IMR-90 (cell line): Measurements from ENCODE around the gene EPB41L3. TPM values are rescaled to one million over a fixed set of nuclear protein-coding genes. Genes with fewer than 3 reads are reported as not detected.

ENCODE experiments used
- ATAC-seq: fragments of 200-7000 bp; cut with Tn5 transposase; 2 replicates; pipeline ENCODE4 v1.9.1; 2020; ENCODE audit warnings: low read depth, mild to moderate bottlenecking, moderate library complexity
- BruUV-seq: library from RNA; stranded (reverse); fragments of 400-500 nt; replicated peaks from 2 replicates; lab custom pipeline; 2021; lab: Mats Ljungman, UMichigan
- CTCF ChIA-PET: fragments of 300-600 bp; formaldehyde crosslinking; extraction: SDS; loops from one replicate; lab custom pipeline; 2021; ENCODE audit warnings: antibody characterized with exemption; lab: Yijun Ruan, JAX
- POLR2A ChIA-PET: fragments of 300-600 bp; sonication (Branson Sonifier 250); formaldehyde crosslinking; loops from one replicate; lab custom pipeline; 2022; ENCODE audit warnings: antibody characterized with exemption; ENCODE audit not compliant: unreplicated experiment; lab: Charles Lee
- DNase-seq: peaks from one replicate; pipeline ENCODE4 v3.0.0; 2013
- H2AFZ ChIP-seq: replicated peaks from 2 replicates; pipeline ENCODE3; 2013; ENCODE audit warnings: low read length, mild to moderate bottlenecking; ENCODE audit not compliant: poor library complexity
- H2AK5ac ChIP-seq: 2 replicates; pipeline ENCODE4 v1.6.1; 2013; ENCODE audit warnings: low read depth, low read length, inconsistent platforms
- H2AK9ac ChIP-seq: replicated peaks from 2 replicates; pipeline ENCODE3; 2013; ENCODE audit warnings: mild to moderate bottlenecking, low read depth, low read length, moderate library complexity; ENCODE audit not compliant: poor library complexity
- H2BK120ac ChIP-seq: 2 replicates; pipeline ENCODE4 v1.6.1; 2013; ENCODE audit warnings: low read depth, low read length, inconsistent platforms
- H2BK15ac ChIP-seq: 3 replicates; pipeline ENCODE4 v1.6.1; 2013; ENCODE audit warnings: low read depth, low read length, inconsistent platforms
- H2BK20ac ChIP-seq: 2 replicates; pipeline ENCODE4 v1.6.1; 2013; ENCODE audit warnings: low read depth, mild to moderate bottlenecking, inconsistent platforms, low read length, moderate library complexity
- H2BK5ac ChIP-seq: 2 replicates; pipeline ENCODE4 v1.6.1; 2013; ENCODE audit warnings: mild to moderate bottlenecking, low read depth, low read length, inconsistent platforms; ENCODE audit not compliant: poor library complexity, severe bottlenecking
- H3K14ac ChIP-seq: replicated peaks from 2 replicates; pipeline ENCODE4 v1.6.1; 2013; ENCODE audit warnings: low read depth, low read length, inconsistent platforms
- H3K18ac ChIP-seq: 2 replicates; pipeline ENCODE4 v1.6.1; 2013; ENCODE audit warnings: low read depth, low read length, control low read depth
- H3K23ac ChIP-seq: 2 replicates; pipeline ENCODE4 v1.6.1; 2013; ENCODE audit warnings: low read depth, low read length, inconsistent platforms
- H3K27ac ChIP-seq: 2 replicates; pipeline ENCODE4 v1.5.1; 2013; ENCODE audit warnings: mild to moderate bottlenecking, control low read depth, low read length; ENCODE audit not compliant: insufficient read depth
- H3K27me3 ChIP-seq: 2 replicates; pipeline ENCODE4 v1.6.1; 2013; ENCODE audit warnings: low read length; ENCODE audit not compliant: control insufficient read depth, insufficient read depth
- H3K36me3 ChIP-seq: 2 replicates; pipeline ENCODE4 v1.6.1; 2013; ENCODE audit warnings: low read length, mixed read lengths; ENCODE audit not compliant: control insufficient read depth, insufficient read depth
- H3K4ac ChIP-seq: 2 replicates; pipeline ENCODE4 v1.6.1; 2013; ENCODE audit warnings: low read depth, low read length, inconsistent platforms
- H3K4me1 ChIP-seq: 2 replicates; pipeline ENCODE4 v1.6.1; 2013; ENCODE audit warnings: low read length, mixed read lengths; ENCODE audit not compliant: control insufficient read depth, insufficient read depth
- H3K4me2 ChIP-seq: 2 replicates; pipeline ENCODE4 v1.6.1; 2013; ENCODE audit warnings: low read depth, mild to moderate bottlenecking, control low read depth, low read length, moderate library complexity
- H3K4me3 ChIP-seq: 2 replicates; pipeline ENCODE4 v1.5.1; 2013; ENCODE audit warnings: low read depth, mild to moderate bottlenecking, control low read depth, low read length, moderate library complexity; ENCODE audit not compliant: insufficient read depth
- H3K56ac ChIP-seq: 2 replicates; pipeline ENCODE4 v1.6.1; 2013; ENCODE audit warnings: low read length, inconsistent platforms; ENCODE audit not compliant: insufficient read depth; ENCODE audit errors: extremely low read depth
- H3K79me1 ChIP-seq, 2 experiments: 2 replicates each; pipeline ENCODE4 v1.6.1; 2013; ENCODE audit warnings: low read length in 2 of 2, inconsistent platforms in 1 of 2, low read depth in 1 of 2
- H3K9ac ChIP-seq: 2 replicates; pipeline ENCODE4 v1.6.1; 2013; ENCODE audit warnings: low read depth, low read length, control low read depth
- H3K9me1 ChIP-seq: 2 replicates; pipeline ENCODE4 v1.6.1; 2013; ENCODE audit warnings: low read length, inconsistent platforms; ENCODE audit not compliant: insufficient read depth
- H3K9me3 ChIP-seq: 2 replicates; pipeline ENCODE4 v1.6.1; 2013; ENCODE audit warnings: low read length; ENCODE audit not compliant: control insufficient read depth, insufficient read depth
- H4K20me1 ChIP-seq: 2 replicates; pipeline ENCODE4 v1.6.1; 2013; ENCODE audit warnings: low read length, inconsistent platforms; ENCODE audit not compliant: insufficient read depth
- H4K5ac ChIP-seq: 2 replicates; pipeline ENCODE4 v1.6.1; 2013; ENCODE audit warnings: mild to moderate bottlenecking, low read depth, low read length, control low read depth
- H4K8ac ChIP-seq, 2 experiments: 2 replicates each; pipeline ENCODE4 v1.6.1; 2013; ENCODE audit warnings: low read depth in 2 of 2, low read length in 2 of 2, control low read depth in 1 of 2, inconsistent platforms in 1 of 2
- H4K91ac ChIP-seq: 2 replicates; pipeline ENCODE4 v1.6.1; 2013; ENCODE audit warnings: low read depth, low read length, inconsistent platforms; ENCODE audit not compliant: insufficient read depth
- BHLHE40 ChIP-seq: fragments of 150-350 bp; IDR thresholded peaks from 2 replicates; pipeline ENCODE4 v1.6.1; 2016; ENCODE audit warnings: mild to moderate bottlenecking, low read depth, low read length
- CEBPB ChIP-seq: IDR thresholded peaks from 2 replicates; pipeline ENCODE4 v1.6.1; 2012; ENCODE audit warnings: low read depth, low read length, improper control_type of control experiment
- CHD1 ChIP-seq: IDR thresholded peaks from 2 replicates; pipeline ENCODE4 v1.6.1; 2012; ENCODE audit warnings: low read depth, low read length, improper control_type of control experiment
- CTCF ChIP-seq: conservative IDR thresholded peaks from 2 replicates; pipeline ENCODE4 v1.5.1; 2012; ENCODE audit warnings: mild to moderate bottlenecking, low read depth, low read length, improper control_type of control experiment
- ELK1 ChIP-seq: fragments of 150-350 bp; IDR thresholded peaks from 2 replicates; pipeline ENCODE4 v1.6.1; 2016; ENCODE audit warnings: low read depth, mild to moderate bottlenecking, low read length, moderate library complexity, borderline replicate concordance
- FOS ChIP-seq: fragments of 150-350 bp; IDR thresholded peaks from 2 replicates; pipeline ENCODE4 v1.6.1; 2016; ENCODE audit warnings: low read depth, low read length
- MAFK ChIP-seq: IDR thresholded peaks from 2 replicates; pipeline ENCODE4 v1.6.1; 2012; ENCODE audit warnings: low read depth, low read length, improper control_type of control experiment
- MAZ ChIP-seq: IDR thresholded peaks from 2 replicates; pipeline ENCODE4 v1.6.1; 2012; ENCODE audit warnings: low read depth, mild to moderate bottlenecking, low read length, improper control_type of control experiment, moderate library complexity, borderline replicate concordance
- MXI1 ChIP-seq: IDR thresholded peaks from 2 replicates; pipeline ENCODE4 v1.6.1; 2012; ENCODE audit warnings: low read depth, mild to moderate bottlenecking, low read length, moderate library complexity, borderline replicate concordance
- NFE2L2 ChIP-seq: fragments of 150-350 bp; IDR thresholded peaks from 2 replicates; pipeline ENCODE4 v1.6.1; 2016; ENCODE audit warnings: low read depth, mild to moderate bottlenecking, low read length
- POLR2A ChIP-seq: IDR thresholded peaks from 2 replicates; pipeline ENCODE4 v1.6.1; 2012; ENCODE audit warnings: mild to moderate bottlenecking, low read depth, low read length
- RFX5 ChIP-seq: IDR thresholded peaks from 2 replicates; pipeline ENCODE4 v1.8.0; 2012; ENCODE audit warnings: low read depth, mild to moderate bottlenecking, low read length, moderate library complexity
- SMC3 ChIP-seq: fragments of 150-350 bp; IDR thresholded peaks from 2 replicates; pipeline ENCODE4 v1.6.1; 2016; ENCODE audit warnings: low read depth, mild to moderate bottlenecking, antibody characterized with exemption, low read length, moderate library complexity
- USF2 ChIP-seq: fragments of 150-350 bp; IDR thresholded peaks from 2 replicates; pipeline ENCODE4 v1.6.1; 2017; ENCODE audit warnings: mild to moderate bottlenecking, antibody characterized with exemption, low read length, low read depth
- WGBS, 2 experiments: methylation state at CpG; one replicate each; pipeline versions ENCODE4 v1.1.5 to v1.1.7; 2013; ENCODE audit warnings: missing lambda C conversion rate in 2 of 2; ENCODE audit not compliant: insufficient read length in 1 of 2; ENCODE audit errors: extremely low coverage in 2 of 2; 5-methylcytosine and 5-hydroxymethylcytosine counted together
- dilution Hi-C: fragments of 300-500 bp; cut with HindIII; formaldehyde crosslinking; loops from one replicate; pipeline ENCODE4 v1.14.3; 2018; ENCODE audit warnings: low sequenced_read_pairs; ENCODE audit not compliant: unreplicated experiment
- in situ Hi-C: fragments of 300-500 bp; cut with MboI; formaldehyde crosslinking; loops from 3 replicates; pipeline ENCODE4 v1.14.3; 2019; ENCODE audit warnings: low sequenced_read_pairs, inconsistent platforms, mixed read lengths
- intact Hi-C: fragments of 100-400 bp; cut with micrococcal nuclease; formaldehyde crosslinking; loops from 2 replicates; pipeline ENCODE4 v1.10.0; 2022
- polyA plus RNA-seq, 3 experiments: library from polyadenylated mRNA; depleted of rRNA; stranded (reverse); fragments of >200 nt; gene quantifications; 2 replicates each; pipeline ENCODE4 v1.2.3, GENCODE V29; 2012; ENCODE audit warnings: low replicate concordance in 1 of 3
- total RNA-seq: library from RNA; depleted of rRNA; stranded (reverse); fragments of >200 nt; gene quantifications from 2 replicates; pipeline ENCODE4 v1.2.3, GENCODE V29; 2012

EPB41L3 gene
- total and polyA plus RNA-seq, 2 of the 4 experiments (the other 2 are of a cell fraction) = 36.6 to 70.3 TPM

- Histone ChIP-seq H3K79me1 (peaks cover 0 to 5% of the 10 kb centered on the region in 2 experiments; a peak in 2 of 4 replicates), H2AK5ac (no peak overlapping the region), H2BK5ac (peak overlapping the region; percentile 50), H3K36me3 (no peaks in the 10 kb centered on the region), H3K9ac (peak overlapping the region; percentile 50), H3K27me3 (no peaks in the 10 kb centered on the region; the same call in 1 of the 2 replicates), H4K5ac (no peak overlapping the region), H3K4me2 (peak overlapping the region; percentile 83), H4K8ac (peak overlapping the region in 1 of 2 experiments; percentile 42; a peak in 1 of 4 replicates), H2AFZ (peak overlapping the region; percentile 95), H3K56ac (no peak overlapping the region), H3K23ac (peak overlapping the region; percentile 49; the same call in 1 of the 2 replicates), H2AK9ac (peak overlapping the region; percentile 37), H2BK120ac (no peak overlapping the region), H3K9me1 (peaks cover 3% of the 10 kb centered on the region; the same call in 1 of the 2 replicates), H3K27ac (peak overlapping the region; percentile 27; the same call in 1 of the 2 replicates), H3K18ac (peak overlapping the region; percentile 28; the same call in 1 of the 2 replicates), H4K20me1 (0 out of 2 replicates have a peak, but pooled peaks cover under 1% of the 10 kb centered on the region), H2BK20ac (no peak overlapping the region), H3K4me1 (no peaks in the 10 kb centered on the region), H2BK15ac (no peak overlapping the region), H3K4me3 (peak overlapping the region; percentile 98), H3K9me3 (no peaks in the 10 kb centered on the region), H3K4ac (no peak overlapping the region), H3K14ac (no peak overlapping the region), H4K91ac (no peak overlapping the region)
- 21% methylated on average over 4 of the region's 23 CpGs; no CpG with 5 or more reads in 1 of the 2 experiments for WGBS, 2 experiments
- intact Hi-C loops (no loop called here), in situ Hi-C loops (no loop called here), dilution Hi-C loops (no loop called here)
- TF ChIP-seq RFX5 = no peak
- no peak for TF ChIP-seq MXI1
- no peak for TF ChIP-seq BHLHE40
- no peak for TF ChIP-seq FOS
- TF ChIP-seq NFE2L2 = no peak
- no peak for TF ChIP-seq USF2
- no peak for TF ChIP-seq SMC3
- TF ChIP-seq MAFK = no peak
- no peak for TF ChIP-seq CEBPB
- TF ChIP-seq MAZ = no peak
- no peak for TF ChIP-seq ELK1
- no peak for TF ChIP-seq CTCF
- TF ChIP-seq CHD1 = no peak
- no peak for TF ChIP-seq POLR2A
- CTCF ChIA-PET = no interaction called here
- POLR2A ChIA-PET = no interaction called here
- ATAC-seq (no peak; the same call in 1 of the 2 replicates), DNase-seq (peak; percentile 26)
- no TSS peak for BruUV-seq
These were observed 1.2 kb downstream of the EPB41L3 start for GRCh38 chr18:5542515-5543035.
